ENCODE measurements around the gene EML2.

- peak; percentile 37 for TF ChIP-seq CTCF (IDR thresholded peaks at IDR 0.05; ENCODE audit: poor library complexity)
- no peak for TF ChIP-seq EZH2 (IDR thresholded peaks at IDR 0.05; ENCODE audit: borderline replicate concordance)
- TF ChIP-seq EZH2phosphoT487 (IDR thresholded peaks at IDR 0.05; ENCODE audit: low read depth, severe bottlenecking, unreplicated experiment) = no peak
Observed at GRCh38 chr19:45638930-45639729, at the start of gene EML2.

All from hepatocyte (in vitro differentiated cells).